Measurements from ENCODE around the gene ZNF821. TPM values are rescaled to one million over a fixed set of nuclear protein-coding genes. Genes with fewer than 3 reads are reported as not detected.
A peak's percentile ranks its signal among the peaks of the same experiment; 100 is the strongest.
"Not testable (repeated sequence)": the region's sequence is repeated elsewhere in the genome, so short reads cannot be mapped to it uniquely, and the experiment has no call there.

Gene ZNF821
- total and polyA plus RNA-seq, 10 donors: 7.9 to 15.9 (median 10.4) TPM

- TF ChIP-seq POLR2AphosphoS5 (IDR thresholded peaks at IDR 0.05): no peak
- no peak for TF ChIP-seq CTCF (IDR thresholded peaks at IDR 0.05 in 8 of 11, conservative IDR thresholded peaks at IDR 0.05 in 3 of 11)
- TF ChIP-seq POLR2A (IDR thresholded peaks at IDR 0.05): no peak
- H3K9me3 ChIP-seq: no peaks in the 10 kb centered on the region
- H3K36me3 ChIP-seq: peaks cover 0 to 71% (median 18%) of the 10 kb centered on the region in 6 donors
- H3K27ac ChIP-seq: peak overlapping the region in 3 of 8 donors; percentile 25 to 41 (median 25)
- H3K27me3 ChIP-seq (replicated peaks in 1 of 7): no peaks in the 10 kb centered on the region
- H3K4me3 ChIP-seq: no peak overlapping the region
- peaks cover 29 to 100% (median 87%) of the 10 kb centered on the region in 6 donors for H3K4me1 ChIP-seq
- 72 to 86% (median 76%) methylated on average over 6 of the region's 6 CpGs for WGBS, 5 donors
- intact Hi-C loops (cut with DNase I; ENCODE audit: low total_unique reads): no loop called here
- no peak for DNase-seq
These were observed 28.7 kb upstream of the ZNF821 start for GRCh38 chr16:71912534-71913275.

GRCh38 chr16:71911121-71911520 lies 27.1 kb upstream of the ZNF821 start:
- DNase-seq: no peak
- peaks cover 0 to 64% (median 7%) of the 10 kb centered on the region in 6 donors for H3K36me3 ChIP-seq
- no peaks in the 10 kb centered on the region for H3K27me3 ChIP-seq (replicated peaks in 1 of 7)
- WGBS, 5 donors: 86 to 92% (median 90%) methylated on average over 7 of the region's 7 CpGs
- TF ChIP-seq CTCF (IDR thresholded peaks at IDR 0.05 in 8 of 11, conservative IDR thresholded peaks at IDR 0.05 in 3 of 11) (no peak), POLR2AphosphoS5 (IDR thresholded peaks at IDR 0.05) (no peak), POLR2A (IDR thresholded peaks at IDR 0.05) (no peak)
- H3K9me3 ChIP-seq: no peaks in the 10 kb centered on the region
- no peak overlapping the region for H3K4me3 ChIP-seq
- intact Hi-C loops (cut with DNase I; ENCODE audit: low total_unique reads): no loop called here
- peaks cover 23 to 100% (median 92%) of the 10 kb centered on the region in 6 donors for H3K4me1 ChIP-seq
- H3K27ac ChIP-seq: no peak overlapping the region

GRCh38 chr16:71905765-71906164 lies 21.8 kb upstream of the ZNF821 start:
- H3K36me3 ChIP-seq: peaks cover 0 to 38% (median 0%) of the 10 kb centered on the region in 6 donors
- H3K4me3 ChIP-seq; intact Hi-C loops (cut with DNase I; ENCODE audit: low total_unique reads); DNase-seq; H3K9me3 ChIP-seq; H3K27me3 ChIP-seq (replicated peaks in 1 of 7): not testable (repeated sequence)
- peaks cover 9 to 100% (median 96%) of the 10 kb centered on the region in 6 donors for H3K4me1 ChIP-seq
- peak overlapping the region in 3 of 8 donors; percentile 5 to 46 (median 32) for H3K27ac ChIP-seq
- WGBS, 5 donors: 35 to 64% (median 53%) methylated on average over 6 of the region's 6 CpGs

GRCh38 chr16:71904239-71904638 lies 20.3 kb upstream of the ZNF821 start:
- 81 to 90% (median 84%) methylated on average over 8 to 9 of the region's 9 CpGs for WGBS, 5 donors
- Histone ChIP-seq H3K4me3 (no peak overlapping the region), H3K36me3 (peaks cover 0 to 34% (median 0%) of the 10 kb centered on the region in 6 donors), H3K4me1 (peaks cover 24 to 100% (median 97%) of the 10 kb centered on the region in 6 donors), H3K27me3 (replicated peaks in 1 of 7) (no peaks in the 10 kb centered on the region), H3K27ac (no peak overlapping the region), H3K9me3 (no peaks in the 10 kb centered on the region)
- no peak for DNase-seq
- intact Hi-C loops (cut with DNase I; ENCODE audit: low total_unique reads): no loop called here
- TF ChIP-seq POLR2A (IDR thresholded peaks at IDR 0.05) (no peak), POLR2AphosphoS5 (IDR thresholded peaks at IDR 0.05) (no peak), CTCF (IDR thresholded peaks at IDR 0.05 in 8 of 11, conservative IDR thresholded peaks at IDR 0.05 in 3 of 11) (no peak)
